Keratinocyte (primary cell): Measurements from ENCODE around the gene ALB. TPM values are rescaled to one million over a fixed set of nuclear protein-coding genes. Genes with fewer than 3 reads are reported as not detected.

Experiments
- DNase-seq: peaks from one replicate; pipeline ENCODE4 v3.0.0-alpha.2; 2011; ENCODE audit warnings: low read depth, missing footprints, low spot score
- FAIRE-seq: peaks from 2 replicates; lab custom pipeline; 2011; peaks lifted over from hg19 to GRCh38; lab: Jason Lieb, UNC
- H2AFZ ChIP-seq: 2 replicates; pipeline ENCODE4 v1.6.0; 2012; ENCODE audit warnings: low read length, control low read depth, inconsistent platforms; ENCODE audit not compliant: control insufficient read depth
- H3K27ac ChIP-seq: 2 replicates; pipeline ENCODE4 v1.5.1; 2011; ENCODE audit warnings: low read length; ENCODE audit not compliant: control insufficient read depth, insufficient read depth
- H3K27me3 ChIP-seq: 3 replicates; pipeline ENCODE4 v1.6.0; 2011; ENCODE audit warnings: low read length; ENCODE audit not compliant: control insufficient read depth, insufficient read depth; ENCODE audit errors: extremely low read depth
- H3K36me3 ChIP-seq, 2 experiments: 2 replicates in 1 of 2; 3 replicates in 1 of 2; pipeline ENCODE4 v1.5.1; 2011; ENCODE audit warnings: low read length in 2 of 2, mild to moderate bottlenecking in 1 of 2; ENCODE audit not compliant: control insufficient read depth in 2 of 2, insufficient read depth in 2 of 2; ENCODE audit errors: extremely low read depth in 1 of 2
- H3K4me1 ChIP-seq: 3 replicates; pipeline ENCODE4 v1.5.1; 2011; ENCODE audit warnings: low read length; ENCODE audit not compliant: control insufficient read depth, insufficient read depth; ENCODE audit errors: extremely low read depth
- H3K4me2 ChIP-seq: 3 replicates; pipeline ENCODE4 v1.6.0; 2011; ENCODE audit warnings: low read depth, low read length; ENCODE audit not compliant: control insufficient read depth, insufficient read depth; ENCODE audit errors: extremely low read depth
- H3K4me3 ChIP-seq, 3 experiments: fragments of 200-600 bp in 1 of 3; sonication (generic) in 1 of 3; 2 replicates in 2 of 3; 3 replicates in 1 of 3; pipeline ENCODE4 v1.5.1; 2011 to 2016; ENCODE audit warnings: low read length in 3 of 3, mild to moderate bottlenecking in 3 of 3, control low read depth in 2 of 3, inconsistent platforms in 1 of 3, low read depth in 1 of 3, mixed read lengths in 1 of 3, mixed run types in 1 of 3, moderate library complexity in 1 of 3; ENCODE audit not compliant: control insufficient read depth in 2 of 3, insufficient read depth in 2 of 3; ENCODE audit errors: extremely low read depth in 1 of 3
- H3K79me2 ChIP-seq: 2 replicates; pipeline ENCODE4 v1.6.0; 2012; ENCODE audit warnings: low read length; ENCODE audit not compliant: control insufficient read depth, insufficient read depth
- H3K9ac ChIP-seq: 3 replicates; pipeline ENCODE4 v1.6.0; 2011; ENCODE audit warnings: low read length; ENCODE audit not compliant: control insufficient read depth, insufficient read depth; ENCODE audit errors: extremely low read depth
- H3K9me1 ChIP-seq: 3 replicates; pipeline ENCODE4 v1.6.0; 2011; ENCODE audit warnings: low read length; ENCODE audit not compliant: control insufficient read depth, insufficient read depth; ENCODE audit errors: extremely low read depth
- H3K9me3 ChIP-seq: 2 replicates; pipeline ENCODE4 v1.5.1; 2012; ENCODE audit warnings: low read depth, low read length; ENCODE audit not compliant: control insufficient read depth
- H4K20me1 ChIP-seq: 3 replicates; pipeline ENCODE4 v1.6.0; 2011; ENCODE audit warnings: low read length; ENCODE audit not compliant: control insufficient read depth, insufficient read depth; ENCODE audit errors: extremely low read depth
- CTCF ChIP-seq, 3 experiments: IDR thresholded peaks in 1 of 3; conservative IDR thresholded peaks in 1 of 3; optimal IDR thresholded peaks in 1 of 3; 2 replicates in 2 of 3; 3 replicates in 1 of 3; pipeline versions ENCODE3 to v1.5.1; 2011; ENCODE audit warnings: low read length in 3 of 3, mild to moderate bottlenecking in 3 of 3, moderate library complexity in 2 of 3, control low read depth in 1 of 3, inconsistent platforms in 1 of 3; ENCODE audit not compliant: insufficient read depth in 2 of 3; ENCODE audit errors: extremely low read depth in 1 of 3
- EZH2 ChIP-seq: IDR thresholded peaks from one replicate; pipeline ENCODE4 v1.6.1; 2012; ENCODE audit warnings: inconsistent platforms, mild to moderate bottlenecking, low read length, moderate library complexity
- dilution Hi-C: fragments of 300-500 bp; cut with MboI; formaldehyde crosslinking; loops from one replicate; pipeline ENCODE4 v1.7.0; 2020; ENCODE audit warnings: low sequenced_read_pairs; ENCODE audit not compliant: extremely low pct_ligation_motif_present
- polyA plus RNA-seq, 5 experiments: library from polyadenylated mRNA; depleted of rRNA in 3 of 5; stranded (reverse) in 3 of 5; stranded (forward) in 1 of 5; unstranded in 1 of 5; fragments of >200 nt; gene quantifications; 1 replicate in 1 of 5; 2 replicates in 3 of 5; 3 replicates in 1 of 5; pipeline versions ENCODE4 v1.2.1 to v1.2.3, GENCODE V29; 2011 to 2012; ENCODE audit warnings: missing spikeins in 2 of 5, low read depth in 1 of 5, low replicate concordance in 1 of 5

The ALB gene
- polyA plus RNA-seq, 1 donor (not counting 4 experiments of a cell fraction or from before 2014, with no cell fraction given), result not detected

- peak overlapping the region; percentile 42 for H3K4me2 ChIP-seq
- dilution Hi-C loops, result no loop called here
Observed at GRCh38 chr4:73453701-73454005, 49.6 kb downstream of the ALB start.

GRCh38 chr4:73454920-73455319, 50.8 kb downstream of the ALB start:
- Histone ChIP-seq H3K9me3 (no peaks in the 10 kb centered on the region), H3K9ac (no peak overlapping the region), H3K4me3 (no peak overlapping the region), H4K20me1 (no peaks in the 10 kb centered on the region), H3K4me2 (no peak overlapping the region), H2AFZ (no peak overlapping the region), H3K9me1 (no peaks in the 10 kb centered on the region), H3K79me2 (no peaks in the 10 kb centered on the region), H3K27ac (no peak overlapping the region), H3K4me1 (peaks cover 30% of the 10 kb centered on the region), H3K36me3 (no peaks in the 10 kb centered on the region), H3K27me3 (no peaks in the 10 kb centered on the region)
- TF ChIP-seq EZH2, result no peak
- no peak for TF ChIP-seq CTCF (optimal IDR thresholded peaks at IDR 0.05 in 1 of 3, IDR thresholded peaks at IDR 0.05 in 1 of 3, conservative IDR thresholded peaks at IDR 0.05 in 1 of 3; ENCODE audit: extremely low read depth in 1 of 3, insufficient read depth in 2 of 3, low read length in 3 of 3)
- dilution Hi-C loops, result no loop called here
- DNase-seq (no peak), FAIRE-seq (no peak)

More at GRCh38 chr4:73453701-73454005, 49.6 kb downstream of the ALB start:
- FAIRE-seq, result no peak
- TF ChIP-seq EZH2, result no peak
- no peak overlapping the region for H3K9ac ChIP-seq
- no peaks in the 10 kb centered on the region for H4K20me1 ChIP-seq
- H3K27ac ChIP-seq, result no peak overlapping the region
- H3K27me3 ChIP-seq, result no peaks in the 10 kb centered on the region
- no peaks in the 10 kb centered on the region for H3K79me2 ChIP-seq
- DNase-seq, result no peak
- H3K9me3 ChIP-seq, result no peaks in the 10 kb centered on the region
- no peak overlapping the region for H3K4me3 ChIP-seq
- peaks cover 34% of the 10 kb centered on the region for H3K4me1 ChIP-seq
- no peaks in the 10 kb centered on the region for H3K9me1 ChIP-seq
- peak overlapping the region; percentile 85 for H2AFZ ChIP-seq
- H3K36me3 ChIP-seq, result no peaks in the 10 kb centered on the region
